NCI-H510A (cell line): ENCODE measurements around the gene RCOR1.
"Not testable (repeated sequence)": the region's sequence is repeated elsewhere in the genome, so short reads cannot be mapped to it uniquely, and the experiment has no call there.

Experiments
- DNase-seq: peaks from one replicate; lab custom pipeline; 2025; lab: John Stamatoyannopoulos, UW

RCOR1 gene

DNA sequence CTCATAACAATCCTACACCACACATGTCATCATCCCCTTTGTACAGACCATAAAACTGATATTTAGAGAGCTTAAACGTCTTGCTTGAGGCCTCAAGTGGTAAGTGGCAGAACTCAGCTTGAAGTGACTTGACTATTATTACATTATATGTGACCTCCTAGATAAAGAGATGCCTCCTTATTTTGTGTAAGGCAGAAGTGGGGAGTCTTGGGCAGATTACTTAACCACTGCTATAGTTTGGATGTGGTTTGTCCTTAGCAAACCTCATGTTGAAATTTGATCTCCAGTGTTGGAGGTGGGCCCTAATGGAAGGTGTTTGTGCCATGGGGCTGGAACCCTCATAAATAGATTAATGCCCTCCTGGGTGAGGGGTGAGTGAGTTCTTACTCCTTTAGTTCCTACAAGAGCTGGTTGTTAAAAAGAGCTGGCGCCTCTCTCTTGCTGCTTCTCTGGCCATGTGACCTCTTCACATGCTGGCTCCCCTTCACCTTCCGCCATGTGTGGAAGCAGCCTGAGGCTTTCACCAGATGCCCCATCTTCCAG, 37.4 kb downstream of the RCOR1 start:
- DNase-seq, result peak; percentile 48

DNA sequence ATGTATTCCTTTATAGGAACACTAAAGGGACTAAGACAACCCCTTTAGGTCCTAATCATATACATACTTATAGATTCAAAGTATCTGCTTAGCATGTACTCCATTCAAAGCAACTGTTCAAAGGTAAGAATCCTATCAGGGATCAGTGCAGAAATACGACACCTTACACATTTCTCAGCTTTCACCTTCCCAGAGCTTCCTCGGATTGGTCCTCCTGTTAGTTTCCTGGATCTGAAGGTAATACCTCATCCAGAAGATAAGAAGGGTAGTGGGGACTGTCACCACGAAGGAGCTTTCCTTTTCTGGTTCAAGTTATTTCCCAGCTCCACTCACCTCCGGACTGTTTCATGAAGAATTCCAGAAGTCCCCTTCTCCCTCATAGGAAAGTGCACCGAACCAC, 38.0 kb downstream of the RCOR1 start:
- DNase-seq, result no peak

DNA sequence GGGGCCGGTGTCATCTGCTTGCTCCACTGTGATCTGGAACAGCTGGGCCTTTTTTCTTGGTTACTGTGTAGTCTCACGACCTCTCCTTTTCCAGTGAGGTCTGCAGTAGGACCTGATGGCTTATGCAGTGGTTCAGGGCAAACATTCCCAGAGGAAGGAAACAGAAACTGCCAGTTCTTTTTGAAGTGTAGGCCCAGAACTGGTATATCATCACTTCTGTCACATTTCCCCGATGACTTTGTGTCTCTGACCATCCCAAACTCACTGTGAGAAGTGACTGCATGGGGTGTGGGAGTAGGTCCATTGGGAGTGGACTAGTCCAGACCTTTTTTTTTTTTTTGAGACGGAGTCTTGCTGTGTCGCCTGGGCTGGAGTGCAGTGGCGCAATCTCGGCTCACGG, 38.4 kb downstream of the RCOR1 start:
- no peak for DNase-seq

DNA sequence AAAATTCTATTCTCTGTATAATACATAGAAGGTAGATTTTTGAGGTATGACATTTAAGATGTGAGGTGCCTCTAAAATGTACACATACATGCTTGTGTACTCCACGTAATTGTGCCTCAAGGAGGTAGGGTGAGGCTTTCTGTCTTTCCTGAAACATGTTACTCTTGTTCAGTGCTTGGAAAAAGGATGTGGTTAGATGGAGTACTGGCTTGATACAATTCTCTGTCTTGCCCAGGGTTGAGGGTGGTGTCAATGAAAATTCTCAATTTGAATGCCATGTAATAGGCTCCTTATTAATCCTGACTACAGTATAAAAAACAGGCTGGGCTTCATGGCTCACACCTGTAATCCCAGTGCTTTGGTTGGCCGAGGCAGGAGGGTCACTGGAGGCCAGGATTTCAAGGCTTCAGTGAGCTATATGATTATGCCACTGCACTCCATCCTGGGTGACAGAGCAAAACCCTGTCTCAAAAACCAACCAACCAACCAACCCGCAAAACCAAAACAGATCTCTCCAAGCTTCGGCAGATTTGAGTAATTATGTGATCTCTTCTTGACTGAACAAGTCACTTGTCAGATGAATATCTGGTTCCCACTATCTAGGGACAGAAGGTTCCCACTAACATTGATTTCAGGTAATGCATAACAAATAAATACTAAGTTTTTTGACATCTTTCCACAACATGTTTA, 41.6 kb downstream of the RCOR1 start:
- DNase-seq, result no peak

DNA sequence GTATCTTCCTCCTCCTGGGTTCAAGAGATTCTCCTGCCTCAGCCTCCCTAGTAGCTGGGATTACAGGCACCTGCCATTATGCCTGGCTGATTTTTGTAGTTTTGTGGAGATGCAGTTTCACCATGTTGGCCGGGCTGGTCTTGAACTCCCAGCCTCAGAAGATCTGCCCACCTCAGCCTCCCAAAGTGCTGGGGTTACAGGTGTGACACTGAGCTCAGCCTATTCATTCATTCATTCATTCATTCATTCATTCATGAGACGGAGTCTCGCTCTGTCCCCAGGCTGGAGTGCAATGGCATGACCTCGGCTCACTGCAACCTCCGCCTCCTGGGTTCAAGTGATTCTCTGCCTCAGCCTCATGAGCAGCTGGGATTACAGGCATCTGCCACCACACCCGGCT, 47.2 kb downstream of the RCOR1 start:
- DNase-seq, result not testable (repeated sequence)

DNA sequence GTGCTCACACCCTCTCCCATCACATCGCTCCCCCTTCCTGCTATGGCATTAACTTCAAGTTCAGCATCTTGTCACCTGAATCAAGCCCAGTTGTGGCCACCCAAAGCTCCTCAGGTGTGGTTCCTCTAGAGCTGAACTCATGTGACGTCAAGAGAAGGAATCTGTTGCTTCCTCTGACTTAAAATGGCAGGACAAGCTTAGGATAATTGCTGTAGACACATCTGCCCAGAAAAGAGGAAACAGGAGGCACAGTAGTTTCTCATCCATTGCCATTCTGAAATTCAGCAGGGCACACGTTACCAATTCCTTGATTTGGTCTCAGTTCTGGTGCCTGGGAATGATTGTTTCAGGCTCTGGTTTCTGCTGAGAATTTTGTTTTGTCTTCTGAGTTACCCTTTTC, 52.1 kb downstream of the RCOR1 start:
- DNase-seq, result no peak

DNA sequence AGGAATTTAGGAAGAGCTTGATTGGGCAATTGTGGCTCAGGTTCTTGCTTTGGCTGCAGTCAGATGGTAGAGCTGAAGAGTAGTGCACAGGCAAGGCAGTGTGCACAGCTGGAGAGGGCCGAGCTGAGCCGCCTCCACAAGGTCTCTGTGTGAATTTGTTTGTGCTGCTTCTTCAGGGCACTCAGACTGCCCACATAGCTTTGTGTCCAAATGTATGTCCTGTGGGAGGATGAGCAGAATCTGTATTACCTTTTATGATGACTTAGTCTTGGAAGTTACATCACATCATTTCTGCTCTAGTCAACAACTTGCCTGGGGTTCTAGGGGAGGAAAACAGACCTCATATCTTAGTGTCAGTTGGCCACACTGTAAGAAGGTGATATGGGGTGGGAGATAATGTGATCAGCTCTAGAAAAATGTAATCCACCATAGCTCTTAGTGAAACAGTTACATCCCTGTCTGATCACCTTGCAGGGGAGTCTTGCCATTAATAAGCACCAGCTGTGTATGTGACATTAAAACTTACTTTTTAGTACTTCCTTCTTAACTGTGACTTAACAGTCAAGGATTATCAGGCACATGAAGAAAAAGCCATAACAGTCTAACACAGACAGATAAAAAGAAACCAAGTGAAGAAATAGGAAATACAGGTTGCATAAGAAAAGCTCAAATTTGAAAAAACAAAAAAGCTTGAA, 53.4 kb downstream of the RCOR1 start:
- no peak for DNase-seq

DNA sequence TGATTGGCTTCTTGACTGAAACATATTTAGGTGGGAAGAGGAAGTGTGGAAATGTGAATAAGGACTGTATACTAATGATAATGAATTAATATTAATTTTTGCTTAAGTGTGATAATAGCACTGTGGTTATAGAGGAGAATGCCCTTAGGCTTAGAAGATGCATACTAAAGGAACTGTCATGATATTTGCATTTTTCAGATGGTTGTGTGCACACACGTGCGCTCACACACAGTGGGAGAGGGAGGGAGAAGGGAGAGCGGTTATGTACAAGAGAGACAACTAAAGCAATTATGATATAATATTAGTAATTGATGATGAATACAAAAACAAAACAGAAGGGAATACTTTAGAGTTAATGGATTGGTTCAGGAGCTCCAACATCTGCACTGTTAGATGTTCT, 54.2 kb downstream of the RCOR1 start:
- DNase-seq, result no peak

DNA sequence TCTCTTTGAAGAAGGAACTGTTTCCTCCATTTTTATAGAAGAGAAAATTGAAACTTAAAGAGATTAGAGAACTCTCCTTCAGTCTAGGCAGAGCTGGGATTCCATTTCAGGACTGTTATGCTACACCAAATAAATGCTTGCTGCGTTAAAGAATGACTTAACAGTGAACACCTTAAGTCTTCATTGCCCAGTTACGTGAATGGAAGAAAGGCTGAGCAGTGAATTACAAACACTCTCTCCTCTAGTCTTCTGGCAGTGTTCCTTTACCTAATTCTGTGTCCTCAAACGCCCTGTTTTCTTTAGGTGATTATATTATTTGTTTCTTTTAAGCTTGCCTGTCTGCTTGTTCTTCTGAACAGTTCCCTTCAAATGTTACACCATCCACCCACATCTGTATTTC, 59.7 kb downstream of the RCOR1 start:
- DNase-seq, result no peak

DNA sequence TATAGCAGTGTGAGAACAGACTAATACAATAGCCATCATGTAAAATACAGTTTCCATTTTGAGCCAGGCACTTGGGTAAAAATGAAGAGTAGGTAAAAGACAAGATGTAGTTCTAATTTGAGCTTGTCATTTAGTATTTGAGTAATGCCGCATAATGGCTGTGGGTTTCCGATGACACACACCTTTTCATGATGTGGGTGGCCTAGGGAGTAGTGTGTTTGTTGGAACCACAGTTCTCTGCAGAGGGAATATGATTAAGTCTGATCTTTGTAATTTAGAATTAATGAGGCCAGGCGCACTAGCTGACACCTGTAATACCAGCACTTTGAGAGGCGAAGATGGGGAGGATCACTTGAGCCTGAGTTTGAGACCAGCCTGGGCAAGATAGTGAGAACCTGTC, 61.8 kb downstream of the RCOR1 start:
- DNase-seq, result no peak

DNA sequence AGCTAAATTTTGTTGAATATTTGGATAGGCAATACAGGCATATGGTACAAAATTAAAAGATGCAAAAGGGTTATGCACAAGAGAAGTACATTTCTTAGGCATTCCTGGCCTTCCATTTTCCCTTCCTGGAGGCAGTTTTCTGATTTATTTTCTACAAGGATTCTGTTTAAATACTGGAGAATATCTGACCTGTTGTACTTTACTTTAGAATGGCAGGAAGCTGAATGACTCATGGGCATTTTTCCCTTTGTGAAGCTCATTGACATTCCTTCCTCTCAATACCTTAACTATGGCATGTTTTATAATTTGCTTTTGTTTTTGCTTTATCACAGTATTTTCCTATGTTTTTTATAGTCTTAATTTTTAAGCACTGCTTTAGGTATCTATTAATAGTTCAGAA, 62.7 kb downstream of the RCOR1 start:
- DNase-seq, result no peak

DNA sequence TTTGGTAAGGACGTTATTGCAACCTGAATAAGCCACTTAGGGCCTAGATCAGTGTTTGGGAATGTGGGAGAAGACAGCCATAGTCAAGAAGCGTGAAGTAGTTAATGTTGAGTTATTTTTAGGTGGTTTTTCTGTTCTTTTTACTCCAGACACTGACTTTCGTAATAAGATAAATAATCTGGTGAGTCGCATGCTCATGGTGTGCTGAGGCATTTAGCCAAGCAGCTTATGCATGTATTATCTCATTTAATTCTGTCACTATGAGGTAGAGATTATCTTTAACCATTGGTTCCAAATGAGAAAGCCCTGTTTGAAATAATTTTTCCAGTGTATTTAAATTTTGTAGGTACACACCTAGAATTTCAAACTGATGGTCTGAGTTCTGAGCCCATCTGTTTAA, 67.3 kb downstream of the RCOR1 start:
- DNase-seq, result no peak

DNA sequence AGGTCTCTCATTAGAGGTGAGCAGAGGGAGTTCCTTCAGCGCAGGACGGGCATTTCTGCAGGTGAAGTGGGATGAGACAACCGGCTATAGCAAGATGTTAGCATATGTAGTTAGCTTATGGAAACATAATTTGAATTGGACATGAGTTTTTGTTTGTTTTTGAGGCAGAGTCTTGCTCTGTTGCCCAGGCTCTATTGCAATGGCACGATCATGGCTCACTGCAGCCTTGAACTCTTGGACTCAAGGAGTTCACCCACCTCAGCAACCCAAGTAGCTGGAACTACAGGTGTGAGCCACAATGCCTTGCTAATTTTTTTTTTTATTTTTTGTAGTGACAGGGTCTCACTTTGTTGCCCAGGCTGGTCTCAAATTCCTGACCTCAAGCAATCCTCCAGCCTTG, 69.2 kb downstream of the RCOR1 start:
- no peak for DNase-seq

DNA sequence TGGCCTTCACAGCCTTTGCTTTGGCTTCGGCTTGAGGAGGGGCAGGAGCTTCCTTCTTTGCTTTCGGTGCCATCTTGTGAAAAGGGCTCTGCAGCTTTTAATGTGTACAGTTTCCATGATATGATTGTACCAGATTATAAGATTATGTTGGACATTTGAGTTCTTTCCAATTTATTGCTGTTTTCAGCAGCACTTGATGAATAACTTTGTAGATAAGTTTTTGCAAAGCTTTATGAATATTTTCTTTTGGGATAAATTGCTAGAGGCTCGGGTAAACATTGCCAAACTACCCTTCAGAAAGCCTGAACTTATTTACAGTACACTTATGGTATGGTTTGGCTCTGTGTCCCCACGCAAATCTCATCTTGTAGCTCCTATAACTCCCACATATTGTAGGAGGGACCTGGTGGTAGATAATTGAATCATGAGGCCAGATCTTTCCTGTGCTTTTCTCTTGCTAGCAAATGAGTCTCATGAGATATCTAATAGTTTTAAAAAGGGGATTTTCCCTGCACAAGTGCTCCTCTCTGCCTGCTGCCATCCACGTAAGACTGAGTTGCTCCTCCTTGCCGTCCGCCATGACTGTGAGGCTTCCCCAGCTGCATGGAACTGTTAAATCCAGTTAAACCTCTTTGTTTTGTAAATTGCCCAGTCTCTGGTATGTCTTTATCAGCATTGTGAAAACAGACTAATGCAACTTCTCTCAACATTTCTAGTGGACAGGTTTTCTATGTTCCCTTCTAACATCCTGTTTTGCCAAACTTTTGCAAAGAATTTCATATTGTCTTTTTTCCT, 70.4 kb downstream of the RCOR1 start:
- DNase-seq, result no peak

DNA sequence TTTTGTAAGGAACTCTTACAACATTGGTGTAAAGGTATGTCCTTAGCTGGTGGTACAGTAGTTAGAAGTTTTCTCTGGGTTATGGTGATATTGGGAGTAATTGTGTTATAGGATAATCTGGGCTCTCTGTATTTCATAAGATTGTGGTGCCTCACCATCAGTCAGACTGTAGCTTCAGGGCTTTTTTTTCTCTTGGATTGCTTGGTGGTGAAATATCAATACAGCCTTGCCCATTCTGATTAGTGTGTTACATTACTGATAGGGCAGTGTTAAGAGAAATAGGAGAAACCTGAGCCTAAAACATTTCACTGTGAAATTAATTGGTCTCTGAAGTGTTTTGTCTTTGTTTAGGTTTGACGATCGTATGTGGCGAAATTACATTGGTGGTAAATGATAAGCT, 71.0 kb downstream of the RCOR1 start:
- no peak for DNase-seq

DNA sequence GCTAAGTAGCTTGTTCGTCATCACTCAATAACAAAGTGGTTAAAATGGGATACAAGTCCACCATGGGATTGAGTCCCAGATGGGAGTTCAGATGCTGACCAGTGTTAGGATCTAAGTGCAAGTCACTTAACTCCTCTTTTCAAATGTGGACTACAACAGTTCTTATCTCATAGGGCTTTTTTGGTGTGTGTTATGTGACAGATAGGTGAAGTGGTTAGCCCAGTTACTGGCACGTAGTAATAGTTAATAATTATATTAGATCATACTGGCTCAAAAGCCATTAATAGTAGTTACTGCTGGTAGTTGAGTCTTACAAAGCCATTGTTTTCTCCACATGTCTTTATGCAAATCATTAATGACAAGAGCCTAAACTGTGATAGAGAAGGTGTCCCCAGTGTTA, 73.2 kb downstream of the RCOR1 start:
- DNase-seq, result no peak

DNA sequence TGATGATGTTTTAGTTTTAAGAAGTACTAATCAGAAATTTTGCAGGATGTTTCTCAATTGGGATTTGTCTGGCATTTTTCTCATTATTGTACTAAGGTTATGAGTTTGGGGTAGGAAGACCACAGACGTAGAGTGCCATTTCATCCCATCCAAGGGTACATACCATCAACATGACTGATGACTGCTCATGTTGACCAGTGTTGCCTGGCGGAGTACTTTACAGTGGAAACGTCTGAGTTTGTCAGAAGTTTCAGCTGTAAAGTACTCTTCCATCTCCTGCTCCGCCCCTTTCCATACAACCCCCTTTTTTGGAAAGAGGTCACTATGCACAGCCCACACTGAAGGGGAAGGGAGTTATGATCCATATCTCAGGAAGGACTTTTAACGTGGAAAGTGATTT, 74.2 kb downstream of the RCOR1 start:
- no peak for DNase-seq

DNA sequence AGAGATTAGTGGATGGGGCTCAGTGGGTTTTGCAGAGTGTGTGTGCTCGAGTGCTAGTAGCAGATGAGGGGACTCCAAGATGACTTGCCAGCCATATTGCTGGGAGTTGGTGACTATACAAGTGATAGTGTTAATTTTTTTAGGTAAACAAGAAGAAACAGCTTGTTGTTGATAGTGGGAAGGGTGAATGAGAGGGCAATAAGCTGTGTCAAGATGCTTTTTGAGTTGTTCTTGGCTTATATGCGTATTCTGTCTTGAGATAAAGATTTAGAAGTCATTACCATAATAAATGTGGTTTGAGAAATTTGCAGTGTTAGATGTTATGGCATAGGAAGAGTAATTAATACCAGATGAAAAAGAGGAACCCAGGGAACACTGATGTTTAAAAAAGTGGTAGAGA, 75.3 kb downstream of the RCOR1 start:
- DNase-seq, result no peak

DNA sequence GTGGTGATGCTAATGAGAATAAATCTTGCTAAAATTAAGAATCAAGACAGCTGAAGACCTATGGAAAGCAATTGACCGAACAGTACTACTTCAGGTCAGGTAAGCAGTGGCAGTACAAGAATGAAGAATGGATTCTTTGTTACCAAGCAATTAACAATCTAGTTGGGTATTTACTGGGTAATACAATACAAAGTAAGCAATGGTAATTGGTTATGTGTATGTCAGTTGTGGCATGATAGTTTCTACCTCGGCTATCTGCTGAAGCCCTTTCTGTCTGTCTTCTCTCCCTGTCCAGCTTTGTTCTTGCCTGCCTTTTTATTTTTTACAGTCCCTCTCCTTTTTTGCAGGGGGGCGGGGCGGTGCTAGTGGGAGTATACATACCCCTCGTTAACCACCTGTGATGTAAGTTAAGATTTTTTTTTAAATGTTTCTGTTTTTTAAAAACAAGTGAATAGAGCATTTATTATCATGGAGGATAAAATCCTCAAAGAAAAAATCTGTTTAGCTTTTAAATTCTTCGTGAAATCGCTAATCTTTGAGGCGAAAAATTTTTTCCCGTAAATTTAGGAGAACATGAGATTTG, 75.9 kb downstream of the RCOR1 start:
- DNase-seq, result no peak

DNA sequence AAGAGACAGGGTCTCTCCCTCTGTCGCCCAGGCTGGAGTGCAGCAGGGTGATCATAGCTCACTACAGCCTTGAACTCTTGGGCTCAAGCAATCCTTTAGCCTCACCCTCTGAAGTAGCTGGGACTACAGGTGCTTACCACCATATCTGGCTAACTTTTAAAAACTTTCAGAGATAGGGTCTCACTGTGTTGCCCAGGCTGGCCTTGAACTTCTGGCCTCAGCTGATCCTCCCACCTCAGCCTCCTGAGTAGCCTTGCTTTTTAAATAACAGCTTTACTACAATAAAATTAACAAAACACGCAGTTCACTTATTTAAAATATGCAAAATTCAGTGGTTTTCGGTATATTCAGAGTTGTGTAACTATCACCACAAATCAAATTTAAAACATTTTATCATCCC, 79.0 kb downstream of the RCOR1 start:
- DNase-seq, result no peak

DNA sequence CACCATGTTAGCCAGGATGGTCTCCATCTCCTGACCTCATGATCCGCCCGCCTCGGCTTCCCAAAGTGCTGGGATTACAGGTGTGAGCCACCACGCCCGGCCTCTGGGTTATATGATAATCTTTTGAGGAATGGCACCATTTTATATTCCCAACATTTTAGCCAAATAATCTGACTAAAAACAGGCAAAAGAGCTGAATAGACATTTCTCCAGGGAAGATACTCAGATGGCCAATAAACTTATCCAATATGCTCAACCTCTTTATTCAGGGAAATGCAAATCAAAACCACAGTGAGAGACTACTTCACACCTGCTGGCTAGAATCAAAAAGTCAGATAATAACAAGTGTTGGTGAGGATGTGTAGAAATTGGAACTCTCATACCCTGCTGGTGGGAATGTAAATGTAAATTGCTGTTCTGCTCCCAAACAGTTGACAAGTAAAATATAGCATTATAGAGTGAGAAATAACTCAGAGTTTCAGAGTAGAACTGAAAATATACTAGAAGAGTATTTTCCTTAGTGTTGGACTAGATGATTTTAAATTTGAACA, 80.0 kb downstream of the RCOR1 start:
- no peak for DNase-seq

DNA sequence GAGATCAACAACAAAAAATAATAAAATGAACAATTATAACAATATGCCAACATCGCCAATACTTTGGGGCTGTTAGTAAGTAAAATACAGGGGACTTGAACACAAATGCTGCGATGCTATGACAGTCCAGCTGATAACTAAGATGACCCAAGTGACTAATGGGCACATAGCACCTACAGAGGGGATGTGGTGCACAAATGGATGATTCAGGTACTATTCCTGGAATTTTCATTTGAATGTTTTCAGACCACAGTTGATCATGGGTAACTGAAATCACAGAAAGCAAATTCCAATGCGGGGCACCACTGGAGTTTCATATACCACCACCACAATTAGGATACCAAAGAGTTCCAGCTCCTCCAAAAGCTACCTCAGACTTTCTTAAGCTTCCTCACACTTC, 82.9 kb downstream of the RCOR1 start:
- DNase-seq, result no peak
